ENCODE data around the gene UPB1.
"Not testable (repeated sequence)": the region's sequence is repeated elsewhere in the genome, so short reads cannot be mapped to it uniquely, and the experiment has no call there.

UPB1 gene

DNA sequence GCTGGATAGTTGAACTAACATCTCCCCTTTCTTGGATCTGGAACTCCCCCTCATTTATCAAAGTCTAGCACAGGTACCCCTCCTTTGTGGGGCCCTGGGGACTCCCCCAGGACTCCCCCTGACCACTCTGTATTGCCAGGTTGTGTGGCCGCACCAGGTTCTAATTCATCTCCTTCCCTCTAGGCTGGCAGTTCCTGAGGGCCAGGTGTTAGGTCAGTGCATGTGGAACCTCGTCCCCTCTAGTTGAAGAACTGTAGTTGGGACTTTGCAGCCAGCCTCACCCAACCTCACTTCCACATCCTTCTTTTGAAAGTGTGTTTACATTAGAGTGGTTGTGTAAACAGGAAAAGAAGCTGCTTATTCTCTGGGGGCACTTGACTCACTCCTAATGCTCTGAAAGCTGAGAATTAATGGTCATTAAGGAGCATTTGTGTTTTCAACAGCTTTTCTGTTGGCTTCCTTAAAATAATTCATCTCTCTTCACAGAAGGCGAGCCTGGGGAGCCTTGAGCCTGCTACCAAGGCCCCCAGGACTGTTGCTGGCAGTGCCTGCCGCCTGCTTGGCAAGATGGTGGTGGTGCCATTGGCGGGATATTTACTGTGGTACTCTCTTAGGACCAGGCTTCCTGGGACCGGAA lies 11.8 kb downstream of the UPB1 start:
- DNase-seq: no peak

DNA sequence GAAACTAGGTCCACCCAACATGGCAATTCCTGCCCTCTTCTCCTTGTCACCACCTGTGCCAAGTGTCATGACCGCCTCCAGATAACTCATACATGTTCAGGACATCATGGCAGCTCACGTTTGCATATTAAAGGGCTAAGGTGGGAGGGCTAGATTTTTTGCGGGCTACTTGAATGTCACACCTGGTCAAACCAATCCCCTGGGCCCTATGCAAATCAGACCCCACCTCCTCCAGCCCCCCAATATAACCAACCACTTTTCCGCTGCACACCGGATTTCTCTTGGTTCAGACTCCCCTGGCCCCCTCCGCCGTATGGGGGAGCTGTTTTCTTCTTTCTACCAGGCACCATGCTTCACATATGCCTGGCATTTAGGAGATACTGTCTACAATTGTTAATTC lies 12.6 kb downstream of the UPB1 start:
- no peak for DNase-seq

DNA sequence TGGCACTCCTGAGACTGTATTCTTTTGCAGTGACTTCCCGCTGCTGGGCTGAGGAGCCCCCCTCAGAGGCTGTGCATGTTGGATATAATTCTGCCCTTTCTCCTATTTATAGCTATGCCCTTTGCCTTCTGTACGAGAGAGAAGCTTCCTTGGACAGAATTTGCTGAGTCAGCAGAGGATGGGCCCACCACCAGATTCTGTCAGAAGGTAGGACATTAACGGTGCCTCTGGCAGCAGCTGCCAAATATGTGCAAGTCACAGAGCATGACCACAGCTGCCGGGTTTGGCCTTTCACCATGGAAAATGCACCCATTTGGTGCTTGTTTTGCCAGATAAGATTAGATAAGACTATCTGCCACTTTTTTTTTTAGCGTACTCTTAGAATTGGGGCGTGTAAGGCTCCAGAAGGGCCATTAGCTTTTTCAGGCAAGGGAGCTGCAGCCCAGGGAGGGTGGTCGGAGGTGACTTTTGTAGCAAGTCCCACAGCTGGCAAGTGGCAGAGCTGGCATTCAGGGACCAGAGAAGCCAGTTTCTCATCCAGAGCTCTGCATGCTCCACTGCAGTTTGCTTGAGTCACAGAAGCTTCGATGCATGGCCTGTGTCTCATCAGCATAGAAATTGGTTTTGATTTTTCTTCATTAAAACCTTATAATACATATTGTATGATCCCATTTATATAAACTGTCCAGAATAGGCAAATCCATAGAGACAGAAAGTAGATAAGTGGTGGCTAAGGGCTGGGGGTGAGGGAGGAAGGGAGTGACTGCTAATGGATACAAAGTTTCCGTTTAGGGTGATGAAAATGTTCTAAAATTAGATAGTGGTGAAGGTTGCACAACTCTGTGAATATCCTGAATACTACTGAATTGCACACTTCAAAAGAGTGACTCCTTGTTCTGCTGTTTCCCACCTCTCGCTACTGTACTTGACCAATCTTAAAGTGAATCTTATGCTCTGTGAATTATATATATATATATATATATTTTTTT lies 15.8 kb downstream of the UPB1 start:
- no peak for DNase-seq

DNA sequence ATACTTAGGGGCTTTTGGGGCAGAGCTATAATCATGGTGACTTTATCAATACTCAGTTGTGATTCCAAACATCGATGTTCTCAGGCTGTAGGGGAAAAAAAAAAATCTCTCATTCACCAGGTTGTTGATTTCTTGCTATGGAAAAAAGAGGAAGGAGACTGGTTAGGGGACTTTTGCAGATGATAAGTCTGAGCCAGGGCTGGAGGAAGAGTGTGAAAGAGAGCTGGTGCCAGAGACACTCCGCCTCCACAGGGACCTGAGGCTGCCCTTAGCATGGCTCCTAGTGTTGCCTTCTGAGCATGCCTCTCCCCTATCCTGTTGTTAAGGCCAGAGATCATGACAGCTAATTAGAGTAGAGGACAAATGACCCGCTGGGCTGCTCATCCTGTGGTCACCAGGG lies 16.9 kb downstream of the UPB1 start:
- DNase-seq: peak; percentile 45

DNA sequence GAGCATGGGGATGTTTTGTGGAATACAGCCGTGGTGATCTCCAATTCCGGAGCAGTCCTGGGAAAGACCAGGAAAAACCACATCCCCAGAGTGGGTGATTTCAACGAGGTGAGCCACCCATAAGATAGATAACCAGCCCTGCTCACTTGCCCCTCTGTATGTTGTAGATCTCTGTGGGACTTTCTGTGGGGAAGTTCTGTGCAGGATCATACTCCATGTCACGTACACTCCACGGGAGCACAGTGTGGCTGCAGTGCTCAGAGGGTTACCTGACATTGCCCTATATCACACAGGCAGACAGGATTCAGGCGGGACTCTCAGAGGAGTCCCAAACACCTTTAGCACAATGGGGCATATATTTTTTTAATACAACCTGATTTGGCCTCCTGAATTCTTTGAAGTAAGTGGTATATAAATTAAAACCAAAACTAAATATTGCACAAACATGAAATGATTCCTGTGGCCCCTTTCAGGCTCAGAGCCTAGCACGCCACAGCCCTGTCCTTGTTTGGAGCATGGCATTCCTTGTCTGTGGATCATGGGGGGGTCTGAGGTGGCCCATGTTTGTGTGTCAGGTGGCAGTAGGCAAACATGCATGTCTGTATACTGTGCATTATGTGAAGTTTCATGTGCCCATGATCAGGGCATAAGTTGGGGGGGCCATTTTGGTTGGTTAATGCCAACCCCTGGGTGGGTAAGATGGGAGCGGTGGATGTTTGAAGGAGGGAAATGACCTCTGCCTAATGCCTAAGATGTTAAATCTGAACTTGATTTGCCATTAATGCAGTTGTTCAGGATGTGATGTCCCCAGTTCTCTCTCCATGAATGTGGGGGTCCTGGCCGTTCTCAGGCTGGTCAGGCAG lies 18.5 kb downstream of the UPB1 start:
- no peak for DNase-seq

DNA sequence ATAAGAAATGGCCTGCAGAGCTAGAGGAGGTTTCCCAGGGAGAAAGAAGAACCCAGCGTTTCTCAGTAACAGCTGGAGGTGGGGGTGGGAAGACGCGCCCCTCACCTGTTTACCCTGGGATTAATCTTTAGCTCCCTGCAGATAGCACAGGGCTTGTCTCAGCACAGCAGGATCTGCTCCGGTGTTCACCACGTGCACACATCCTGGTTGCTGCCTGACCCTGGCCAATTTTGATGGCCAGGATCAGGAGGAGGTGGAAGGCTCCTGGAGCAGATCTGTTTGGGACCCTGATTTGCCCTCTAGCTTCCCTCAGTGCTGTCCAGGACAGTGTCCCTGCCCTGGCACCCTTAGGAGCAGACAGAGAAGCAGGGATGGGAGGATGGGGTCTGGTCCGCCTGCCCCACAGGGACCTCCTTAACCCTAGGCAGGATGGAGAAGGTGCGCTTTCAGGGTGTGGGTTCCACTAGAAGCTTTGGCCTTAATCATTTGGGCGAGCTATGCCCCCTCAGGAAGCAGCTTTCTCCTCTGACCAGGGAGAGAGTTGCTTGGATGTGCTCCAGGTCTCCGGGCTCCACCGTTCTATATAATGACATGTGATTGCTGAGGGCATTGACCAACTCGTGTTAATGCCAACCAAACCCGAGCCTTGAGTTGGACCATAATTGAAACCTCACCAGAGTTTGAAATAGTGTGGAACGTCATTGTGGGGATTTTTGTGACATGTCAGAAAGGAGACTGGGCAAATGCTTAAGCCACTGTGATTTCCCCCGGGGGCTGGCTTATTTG lies 19.3 kb downstream of the UPB1 start:
- no peak for DNase-seq

DNA sequence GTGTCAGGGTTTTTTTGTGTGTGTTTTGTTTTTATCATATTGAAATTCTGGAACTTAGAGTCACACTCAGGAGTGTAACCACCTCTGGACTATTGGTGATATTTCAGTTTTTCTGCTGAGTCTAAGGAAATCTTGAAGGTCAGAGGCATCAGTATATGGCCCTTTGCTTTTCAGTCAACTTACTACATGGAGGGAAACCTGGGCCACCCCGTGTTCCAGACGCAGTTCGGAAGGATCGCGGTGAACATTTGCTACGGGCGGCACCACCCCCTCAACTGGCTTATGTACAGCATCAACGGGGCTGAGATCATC lies 19.9 kb downstream of the UPB1 start:
- no peak for DNase-seq

DNA sequence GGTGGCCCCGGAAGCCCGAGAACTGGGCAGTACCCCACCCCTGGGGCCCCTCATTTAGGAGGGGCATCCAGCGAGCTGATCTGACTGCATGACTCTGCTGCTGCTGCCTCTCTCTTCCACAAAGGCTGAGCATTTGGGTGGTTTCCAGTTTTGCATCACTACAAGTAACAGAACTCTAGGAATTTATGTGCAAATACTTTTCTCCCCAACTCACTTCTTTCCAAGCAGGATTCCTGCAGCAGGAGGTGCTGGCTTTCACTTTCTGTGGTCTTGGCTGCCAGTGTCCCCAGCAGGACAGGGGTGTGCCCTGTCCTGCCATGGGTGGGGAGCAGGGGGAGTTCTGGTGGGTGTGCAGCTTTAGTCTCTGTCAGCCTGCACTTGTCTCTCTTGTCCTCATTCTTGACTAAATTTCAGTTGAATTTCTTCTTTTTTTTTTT lies 21.2 kb downstream of the UPB1 start:
- peak; percentile 5 for DNase-seq

DNA sequence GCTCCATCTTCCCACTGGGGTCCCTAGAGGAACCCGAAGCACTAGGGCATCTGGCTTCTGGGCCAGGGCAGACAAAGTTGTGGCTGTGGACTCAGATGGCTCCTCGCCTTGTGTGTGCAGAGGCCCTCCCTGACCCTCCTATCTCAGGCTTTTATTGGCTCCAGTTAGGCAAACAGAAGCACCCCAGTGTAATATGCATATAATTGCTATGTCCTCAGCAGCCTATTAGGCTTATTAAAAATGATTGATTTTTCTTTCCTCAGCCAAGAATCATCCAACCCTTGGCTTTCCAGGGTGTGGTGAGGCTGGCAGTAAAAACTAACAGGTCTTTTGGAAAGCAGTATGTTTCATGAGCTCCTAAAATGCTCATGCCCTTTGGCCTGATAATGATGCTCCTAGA lies 22.3 kb downstream of the UPB1 start:
- no peak for DNase-seq

DNA sequence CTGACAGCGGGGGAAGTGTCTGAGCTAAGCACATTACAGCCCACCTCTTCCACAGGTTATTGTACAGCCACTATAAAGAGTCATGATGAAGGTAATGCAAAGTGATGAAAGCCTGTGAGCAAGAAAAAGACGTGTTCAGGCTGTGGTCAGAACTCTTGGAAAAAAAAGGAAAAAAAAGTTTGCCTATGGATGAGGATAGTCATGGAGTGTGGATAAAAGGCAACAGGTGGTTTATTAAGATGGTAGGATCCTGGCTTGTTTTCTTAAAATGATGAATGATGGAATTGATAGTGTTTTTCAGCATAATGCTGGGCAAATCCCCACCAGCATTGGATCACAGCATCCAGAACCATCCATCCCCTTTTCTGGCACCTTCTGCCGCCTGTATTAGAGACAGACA lies 23.1 kb downstream of the UPB1 start:
- DNase-seq: no peak

DNA sequence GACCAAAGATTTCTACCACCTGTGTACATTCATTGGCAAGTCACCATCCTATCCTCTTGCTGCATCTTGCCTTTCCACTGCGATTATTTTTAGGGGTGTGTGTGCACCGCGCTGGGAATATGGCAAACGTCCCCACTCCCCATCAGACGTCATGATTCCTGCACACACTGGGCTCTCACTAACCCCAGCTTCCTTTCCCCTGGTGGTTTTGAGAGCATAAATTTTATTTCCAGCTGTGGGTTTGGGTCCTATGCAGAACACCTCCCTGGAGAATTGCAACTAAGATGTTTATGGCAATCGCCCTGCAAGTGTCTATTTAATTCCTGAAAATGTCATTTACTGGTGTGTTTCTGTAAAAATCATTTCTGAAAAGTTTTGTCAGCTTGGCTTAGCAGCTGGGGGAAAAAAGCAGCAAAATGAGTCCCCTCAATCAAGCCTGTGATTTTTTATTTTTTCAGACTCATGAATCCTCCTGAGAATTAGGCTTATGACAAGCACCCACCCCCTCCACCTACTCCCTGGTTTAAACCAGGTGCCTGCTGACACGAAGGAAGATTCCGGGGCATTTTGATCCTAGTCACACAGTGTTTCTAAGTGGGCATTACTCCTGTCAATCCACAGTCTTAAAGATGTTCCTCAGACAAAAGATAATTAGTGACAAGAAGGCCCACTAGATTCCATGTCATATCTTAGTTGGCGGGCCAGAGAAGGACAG lies 23.8 kb downstream of the UPB1 start:
- no peak for DNase-seq

DNA sequence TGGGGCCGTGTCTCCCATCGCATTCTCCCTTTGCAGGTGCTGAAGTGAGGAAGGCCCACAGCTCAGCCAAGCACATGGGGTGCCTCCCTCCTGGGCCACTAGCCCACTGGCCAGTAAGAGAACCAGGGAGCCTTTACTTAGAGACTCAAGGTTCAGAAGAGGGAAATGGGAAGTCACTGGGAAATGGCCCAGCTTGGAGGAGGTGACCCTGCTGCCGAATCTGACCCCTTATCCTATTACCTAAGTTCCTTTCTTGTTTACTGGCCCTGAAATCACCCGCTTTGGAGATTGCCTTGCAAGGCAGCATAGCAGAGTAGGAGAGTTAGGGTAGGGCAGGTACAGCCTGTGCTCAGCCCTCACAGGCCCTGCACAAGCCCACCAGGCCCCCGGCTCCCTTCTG lies 24.4 kb downstream of the UPB1 start:
- DNase-seq: no peak

DNA sequence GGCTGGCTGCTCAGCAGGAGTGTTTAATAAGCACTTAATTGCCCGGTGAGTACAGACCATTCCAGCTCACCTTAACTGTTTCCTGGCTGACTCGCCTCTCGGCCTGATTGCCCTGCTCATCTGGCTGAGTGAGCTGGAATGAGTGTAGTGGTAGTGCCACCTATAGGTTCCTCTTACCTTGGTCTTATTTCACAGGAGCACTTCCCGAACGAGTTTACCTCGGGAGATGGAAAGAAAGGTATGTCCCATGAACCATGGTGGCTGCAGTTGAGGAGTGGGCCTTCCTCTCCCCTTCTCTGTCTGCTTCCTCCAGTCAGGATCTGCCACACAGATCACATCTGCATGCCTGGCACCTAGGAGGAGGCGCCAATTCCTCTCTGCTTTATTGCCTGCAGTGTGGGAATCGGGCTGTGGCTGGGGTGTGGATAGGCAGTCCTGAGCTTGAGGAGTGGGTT lies 26.7 kb downstream of the UPB1 start:
- peak; percentile 29 for DNase-seq

DNA sequence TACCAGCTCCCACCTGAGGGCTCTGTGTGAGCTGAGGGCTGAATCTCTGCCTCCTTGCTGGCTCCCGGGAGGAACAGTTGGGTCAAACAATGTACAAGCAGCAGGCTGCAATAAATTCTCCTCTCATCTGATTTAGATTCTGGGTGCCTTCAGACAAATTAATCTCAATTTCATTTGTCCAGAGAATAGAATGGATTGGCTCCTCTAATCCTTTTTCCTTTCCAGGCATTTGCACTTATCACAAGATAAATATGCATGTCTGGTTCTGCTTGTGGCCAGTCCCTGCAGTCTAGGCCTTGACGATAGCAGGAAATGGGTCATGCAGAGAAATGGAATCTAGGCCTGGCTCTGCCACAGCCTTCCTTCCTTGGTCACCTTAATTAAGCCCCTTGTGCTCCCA lies 28.7 kb downstream of the UPB1 start:
- no peak for DNase-seq

DNA sequence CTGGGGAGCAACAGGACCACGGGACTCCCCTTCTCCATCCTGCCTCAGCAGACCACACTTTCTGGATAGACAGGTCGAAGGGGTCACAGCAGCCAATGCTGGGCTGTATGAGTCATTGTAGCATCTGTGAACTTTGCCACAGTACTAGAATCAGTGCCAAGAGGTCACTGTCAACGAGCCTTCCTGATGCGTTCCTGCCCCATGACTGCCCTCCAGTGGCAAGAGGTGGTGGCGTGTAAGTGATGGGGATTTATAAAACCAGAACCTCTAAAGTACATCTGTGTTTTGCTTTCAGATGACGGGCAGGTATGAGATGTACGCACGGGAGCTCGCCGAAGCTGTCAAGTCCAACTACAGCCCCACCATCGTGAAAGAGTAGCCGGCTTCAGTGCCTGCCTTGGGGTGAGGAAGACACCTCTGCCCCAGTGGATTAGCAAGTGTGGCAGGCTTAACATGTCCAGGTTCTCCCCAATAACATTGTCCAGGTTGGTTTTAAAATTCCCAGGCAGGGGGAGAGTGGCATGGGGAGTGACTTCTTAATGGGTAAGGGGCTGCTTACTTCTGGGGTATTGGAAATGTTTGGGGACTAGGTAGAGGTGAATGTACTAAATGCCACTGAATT lies 30.4 kb downstream of the UPB1 start:
- DNase-seq: peak; percentile 76

DNA sequence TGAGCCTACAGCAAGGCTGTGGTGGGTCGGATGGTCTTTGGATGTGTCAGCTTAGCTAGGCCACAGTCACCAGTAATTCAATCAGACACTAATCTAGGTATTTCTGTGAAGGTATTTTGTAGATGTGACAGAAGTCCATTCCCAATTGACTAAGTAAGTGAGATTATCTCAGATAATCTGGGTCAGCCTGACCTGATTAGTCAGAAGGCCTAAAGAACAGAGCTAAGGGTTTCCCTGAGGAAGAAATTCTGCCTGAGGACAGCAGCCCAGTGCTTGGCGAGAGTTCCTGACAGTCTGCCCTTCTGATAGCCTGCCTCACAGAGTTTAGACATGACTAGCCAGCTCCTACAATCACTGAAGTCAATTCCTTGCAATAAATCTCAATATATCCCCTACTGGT lies 31.1 kb downstream of the UPB1 start:
- DNase-seq: no peak

DNA sequence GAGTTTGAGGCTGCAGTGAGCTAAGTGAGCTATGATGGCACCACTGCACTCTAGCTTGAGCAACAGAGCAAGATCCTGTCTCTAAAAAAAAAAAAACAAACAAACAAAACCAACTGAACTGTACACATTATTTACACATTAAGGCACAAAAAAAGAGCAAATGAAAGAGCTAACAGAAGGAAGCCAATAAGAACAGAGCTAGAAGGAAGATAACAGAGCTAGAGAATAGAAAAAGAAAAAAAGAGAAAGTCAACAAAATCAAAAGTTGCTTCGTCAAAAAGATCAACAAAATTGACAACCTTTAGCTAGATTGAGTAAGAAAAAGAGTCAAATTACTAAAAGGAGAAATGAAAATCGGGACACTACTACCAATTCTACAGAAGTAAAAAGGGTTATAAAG lies 34.8 kb downstream of the UPB1 start:
- no peak for DNase-seq

DNA sequence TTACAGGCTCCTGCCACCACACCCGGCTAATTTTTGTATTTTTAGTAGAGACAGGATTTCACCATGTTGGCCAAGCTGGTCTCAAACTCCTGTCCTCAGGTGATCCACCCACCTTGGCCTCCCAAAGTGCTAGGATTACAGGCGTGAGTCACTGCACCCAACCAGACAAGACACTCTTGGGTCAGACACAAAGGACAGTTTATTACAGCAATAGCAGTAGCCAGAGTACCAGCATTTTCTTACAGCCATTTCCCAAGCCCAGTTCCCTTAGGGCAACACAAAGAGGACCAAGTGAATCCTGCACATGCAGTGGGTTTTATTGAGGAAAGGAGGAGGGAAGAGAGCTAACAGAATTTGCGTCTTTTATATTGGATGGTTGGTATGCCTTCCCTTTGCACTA lies 35.8 kb downstream of the UPB1 start:
- DNase-seq: not testable (repeated sequence)

DNA sequence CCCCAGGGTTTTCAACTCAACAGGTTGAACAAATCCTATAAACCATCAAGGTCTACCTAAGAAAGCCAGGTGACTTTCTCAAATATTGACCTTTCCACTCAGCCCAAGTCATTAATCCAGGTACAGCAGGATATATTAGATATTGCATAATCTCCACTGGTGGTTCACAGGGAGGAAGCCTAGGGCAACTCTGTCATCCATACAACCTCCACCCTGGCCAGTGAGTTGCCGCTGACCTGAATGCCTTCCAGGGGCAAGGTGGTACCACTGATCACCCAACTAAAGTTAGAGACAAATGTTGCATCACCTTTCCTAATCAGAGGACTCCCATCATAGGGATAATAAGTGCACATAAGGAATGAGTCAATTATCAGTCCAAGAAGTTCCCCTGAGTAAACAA lies 36.9 kb downstream of the UPB1 start:
- no peak for DNase-seq

DNA sequence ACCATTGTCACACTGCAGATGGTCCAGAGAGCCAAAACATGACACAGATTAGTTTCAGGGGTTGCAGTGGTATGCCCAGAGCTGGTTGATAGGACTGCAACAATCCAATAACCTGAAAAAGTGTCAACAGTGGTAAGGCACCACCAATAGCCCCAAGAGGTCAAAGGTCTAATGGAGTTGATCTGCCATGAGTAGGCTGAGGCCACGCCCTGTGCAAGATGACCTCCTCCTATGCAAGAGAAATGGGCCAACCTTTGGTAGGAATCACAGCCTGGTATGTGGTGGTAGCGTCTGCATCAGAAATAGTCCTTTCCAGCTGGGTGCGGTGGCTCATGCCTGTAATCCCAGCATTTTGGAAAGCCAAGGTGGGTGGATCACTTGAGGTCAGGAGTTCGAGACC lies 40.2 kb downstream of the UPB1 start:
- DNase-seq: no peak

DNA sequence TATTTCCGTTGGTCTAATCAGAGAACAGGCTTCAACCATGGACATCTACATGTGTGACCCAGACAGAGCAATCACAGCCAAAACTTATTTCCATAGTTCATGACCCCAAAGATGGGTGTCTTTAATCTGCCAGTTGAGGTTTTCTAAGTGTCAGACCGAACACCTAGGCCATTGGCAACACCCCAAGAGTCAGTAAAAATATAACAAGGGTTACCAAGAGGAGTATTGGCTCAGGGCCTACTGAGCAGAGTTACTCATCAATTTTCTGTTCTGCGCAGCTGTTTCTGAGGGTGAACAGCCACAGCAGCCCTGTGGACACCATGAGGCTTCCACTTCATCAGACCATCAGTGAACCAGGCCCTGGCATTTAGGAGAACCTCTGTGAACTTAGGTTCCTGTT lies 41.0 kb downstream of the UPB1 start:
- no peak for DNase-seq

DNA sequence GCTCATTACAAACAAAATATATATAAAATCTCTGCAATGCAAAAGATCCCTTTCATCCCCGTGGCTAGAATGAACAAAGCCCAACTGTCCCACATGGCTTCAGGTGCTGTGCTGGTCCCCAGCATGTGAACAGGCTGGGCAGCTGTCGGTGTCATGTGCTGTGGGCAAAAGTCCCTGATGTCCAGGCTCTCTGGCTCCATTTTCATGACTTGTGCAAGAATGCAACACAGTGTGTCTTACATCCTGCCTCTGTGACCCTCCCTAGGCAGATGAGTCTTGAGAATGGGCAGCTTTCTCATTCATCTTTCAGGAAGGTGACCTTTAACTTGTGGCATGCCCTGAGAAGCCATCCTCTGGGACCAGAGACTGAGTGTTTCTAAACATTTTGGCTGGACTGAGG lies 45.3 kb downstream of the UPB1 start:
- no peak for DNase-seq

All from CD4-positive, alpha-beta T cell treated with Interferon gamma for 1 hour (primary cell).